Occipital lobe (tissue), 2 donors: ENCODE results near the gene ANKRA2. TPM values are rescaled to one million over a fixed set of nuclear protein-coding genes. Genes with fewer than 3 reads are reported as not detected.
"Not testable (repeated sequence)": the region's sequence is repeated elsewhere in the genome, so short reads cannot be mapped to it uniquely, and the experiment has no call there.

Experiments
- DNase-seq: peaks from one replicate; lab custom pipeline; 2025; lab: John Stamatoyannopoulos, UW
- total RNA-seq: library from RNA; depleted of rRNA; stranded (reverse); fragments of >200 nt; gene quantifications from one replicate; pipeline ENCODE4 v1.2.3, GENCODE V29; 2014

ANKRA2 gene
- total RNA-seq, 1 donor from 2014 or later: 56.1 TPM

- DNase-seq: no peak
These were observed 15.4 kb downstream of the ANKRA2 start for GRCh38 chr5:73550016-73550415.

DNA sequence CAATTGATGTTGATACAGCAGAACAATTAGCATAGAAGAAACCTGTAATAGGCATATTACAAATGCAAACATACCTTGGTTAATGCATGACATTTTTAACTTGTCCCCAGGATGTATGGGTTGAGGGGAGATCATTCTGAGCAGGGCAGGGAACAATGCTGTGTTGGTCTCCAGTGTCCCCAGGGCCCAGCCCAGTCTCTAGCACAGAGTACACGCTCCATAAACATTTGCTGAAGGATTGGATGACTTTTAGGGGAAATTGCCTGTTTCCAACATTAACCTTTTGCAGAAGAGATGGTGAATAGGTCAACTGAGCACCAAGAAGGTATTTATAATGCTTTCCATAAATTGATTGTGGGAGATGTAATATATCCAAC, 20.0 kb downstream of the ANKRA2 start:
- no peak for DNase-seq

- no peak for DNase-seq
These were observed 20.7 kb downstream of the ANKRA2 start for GRCh38 chr5:73544429-73545402.

DNA sequence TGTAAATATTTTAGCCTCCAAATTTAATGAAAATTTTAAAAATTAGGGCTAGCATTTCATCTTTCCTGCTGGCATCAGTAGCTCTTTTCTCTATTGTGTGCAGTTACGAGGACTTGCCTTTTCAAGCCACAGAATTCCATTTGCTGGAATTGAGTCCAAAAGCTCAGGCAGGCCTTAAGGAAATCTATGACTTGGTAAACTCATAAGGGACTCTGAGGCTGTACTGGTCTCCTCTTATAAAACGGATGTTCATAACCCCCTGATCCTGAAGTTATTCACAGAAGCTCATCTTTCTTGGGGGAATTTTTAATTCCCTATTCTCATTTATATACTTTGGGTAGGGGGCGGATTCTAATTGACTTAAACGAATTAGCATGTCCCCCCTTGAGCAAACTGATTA, 23.4 kb downstream of the ANKRA2 start:
- DNase-seq: no peak

DNA sequence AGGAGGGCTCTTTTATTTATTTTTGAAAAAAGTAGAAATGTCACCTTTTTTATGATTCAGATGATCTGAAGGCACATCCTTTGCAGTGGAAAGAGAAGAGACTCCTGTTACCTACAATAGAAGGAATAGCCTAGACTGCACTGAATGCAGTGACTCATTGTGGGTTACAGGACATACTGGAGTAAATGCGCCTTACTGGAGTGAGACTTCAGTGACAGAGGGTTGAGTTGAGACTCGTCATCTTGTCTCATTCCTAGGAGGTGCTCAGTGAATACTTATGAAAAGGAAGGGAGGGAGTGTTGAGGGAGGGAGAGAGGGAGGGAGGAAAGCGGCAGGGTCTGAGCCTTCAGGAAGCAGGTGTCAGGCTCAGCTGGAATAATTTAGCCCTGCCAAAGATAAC, 25.2 kb downstream of the ANKRA2 start:
- no peak for DNase-seq

GRCh38 chr5:73539730-73540129, 25.7 kb downstream of the ANKRA2 start:
- no peak for DNase-seq

- DNase-seq: no peak
These were observed 30.5 kb downstream of the ANKRA2 start for GRCh38 chr5:73534971-73535370.

DNA sequence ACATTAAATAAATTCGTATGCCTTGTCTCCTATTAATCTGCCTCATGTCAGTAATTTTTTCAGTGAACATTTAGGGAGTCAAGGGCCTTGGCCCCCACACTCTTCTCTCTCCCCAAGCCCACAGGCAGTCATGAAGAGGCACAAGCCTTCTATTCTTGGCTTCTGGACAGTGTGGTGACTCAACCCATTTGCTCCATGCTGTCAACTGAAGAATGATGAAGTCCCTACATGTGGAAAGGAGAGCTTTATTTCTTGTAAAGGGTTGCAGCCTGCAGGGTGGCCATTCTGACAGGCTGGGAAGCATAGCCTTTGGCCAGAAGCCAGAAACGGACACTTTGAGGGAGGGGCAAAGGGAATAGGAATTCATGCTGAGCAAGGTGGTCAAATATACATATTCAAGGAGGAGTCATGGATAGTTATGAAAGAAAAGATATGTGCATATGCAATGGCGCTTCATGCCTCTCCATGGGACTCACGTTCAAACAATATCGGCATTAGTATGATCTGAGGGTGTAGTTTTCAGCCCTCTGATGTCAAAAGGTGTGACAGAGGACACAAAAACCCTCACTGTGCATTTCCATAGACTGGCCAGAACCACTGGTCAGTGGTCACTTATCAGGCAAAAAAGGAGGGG, 31.3 kb downstream of the ANKRA2 start:
- DNase-seq: no peak

- DNase-seq: no peak
These were observed 33.2 kb downstream of the ANKRA2 start for GRCh38 chr5:73532195-73532594.

DNA sequence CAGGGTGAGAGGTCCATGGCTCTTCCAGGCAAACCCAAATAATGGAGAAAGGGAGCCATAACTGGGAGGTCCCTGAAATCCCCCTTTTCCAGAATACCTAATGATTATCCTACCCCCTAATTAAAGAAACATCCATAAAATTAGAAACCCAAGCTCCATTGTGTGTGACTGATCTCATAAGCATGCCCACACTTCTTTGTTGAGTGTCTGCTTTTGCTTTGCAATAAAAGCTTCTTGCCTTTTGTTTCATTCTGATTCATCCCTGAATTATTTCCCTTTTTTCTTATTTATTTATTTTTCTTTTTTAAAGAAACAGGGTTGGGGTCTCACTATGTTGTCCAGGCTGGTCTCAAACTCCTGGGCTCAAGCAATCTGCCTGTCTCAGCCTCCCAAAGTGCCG, 34.1 kb downstream of the ANKRA2 start:
- DNase-seq: no peak

DNA sequence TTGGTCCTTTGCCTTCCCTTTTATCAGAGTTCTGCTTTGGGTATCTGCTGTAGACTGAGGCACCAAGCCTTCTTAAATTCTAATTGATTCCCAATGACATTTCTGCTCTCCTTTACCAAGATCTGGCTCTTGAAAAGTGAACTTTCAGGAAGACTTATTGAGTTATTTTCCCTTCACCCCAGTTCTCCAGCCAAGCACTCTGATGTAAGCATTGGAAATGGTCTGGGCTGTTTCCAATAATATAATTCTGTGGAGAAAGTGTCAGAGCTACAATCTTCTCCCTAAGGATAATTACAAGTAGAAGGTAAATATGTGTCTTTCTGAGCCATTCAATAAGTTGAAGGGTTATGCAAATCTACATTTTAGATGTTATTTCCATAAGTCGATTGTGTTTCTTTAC, 36.4 kb downstream of the ANKRA2 start:
- no peak for DNase-seq

DNA sequence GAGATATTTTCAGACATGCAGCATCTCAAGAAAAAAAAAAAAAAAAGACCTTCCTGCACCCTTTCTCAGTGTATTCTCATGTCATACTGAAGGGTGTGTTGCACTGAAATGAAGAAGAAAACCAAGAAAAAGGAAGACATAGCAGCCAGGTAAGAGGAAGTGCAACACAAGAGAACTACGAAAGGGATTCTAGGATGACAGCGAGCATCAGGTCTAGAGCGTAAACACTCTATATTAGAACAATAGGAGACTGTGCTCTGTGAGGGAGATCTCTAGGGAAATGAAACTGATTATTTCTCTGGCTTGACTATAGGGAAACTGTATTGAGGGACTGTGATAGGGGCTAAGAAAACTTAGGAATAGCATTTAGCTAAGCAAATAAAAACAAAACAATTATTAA, 37.2 kb downstream of the ANKRA2 start:
- no peak for DNase-seq

- no peak for DNase-seq
These were observed 39.7 kb downstream of the ANKRA2 start for GRCh38 chr5:73525606-73526203.

DNA sequence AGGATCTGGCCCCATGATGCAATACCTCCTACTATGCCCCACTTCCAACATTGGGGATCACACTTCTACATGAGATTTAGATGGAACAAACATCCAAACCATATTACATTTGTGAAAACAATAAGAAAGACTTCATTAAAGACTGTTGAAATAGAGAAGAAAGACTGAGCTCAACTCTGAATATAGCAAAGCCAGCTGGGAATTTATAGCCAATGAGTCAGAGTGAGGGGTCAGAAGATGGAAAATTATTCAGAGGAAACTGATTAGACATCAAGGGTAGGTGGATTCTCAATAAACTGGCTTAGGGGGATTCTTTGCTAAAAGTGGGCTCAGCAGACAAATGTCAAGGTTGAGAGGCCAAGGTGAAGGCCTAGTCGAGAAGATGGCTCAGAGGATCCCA, 41.6 kb downstream of the ANKRA2 start:
- DNase-seq: no peak

- DNase-seq: no peak
These were observed 42.5 kb downstream of the ANKRA2 start for GRCh38 chr5:73522989-73523388.

- DNase-seq: peak; percentile 12
These were observed 45.7 kb downstream of the ANKRA2 start for GRCh38 chr5:73519531-73520283.

DNA sequence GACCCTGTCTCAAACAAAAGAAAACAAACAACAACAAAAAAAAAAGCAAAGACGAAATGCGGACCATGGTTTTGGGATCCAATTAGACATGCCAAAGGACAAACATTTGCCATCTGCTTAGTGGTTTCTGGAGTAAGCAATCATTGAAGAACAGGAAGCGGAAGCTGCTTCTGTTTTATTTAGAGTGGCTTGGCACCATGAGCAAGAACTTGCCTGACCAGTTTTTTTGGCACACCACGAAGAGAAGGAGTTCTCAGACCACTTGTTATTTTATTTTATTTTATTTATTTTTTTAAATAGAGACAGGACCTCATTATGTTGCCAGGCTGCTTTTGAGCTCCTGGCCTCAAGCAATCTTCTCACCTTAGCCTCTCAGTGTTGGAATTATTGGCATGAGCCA, 50.2 kb downstream of the ANKRA2 start:
- no peak for DNase-seq

DNA sequence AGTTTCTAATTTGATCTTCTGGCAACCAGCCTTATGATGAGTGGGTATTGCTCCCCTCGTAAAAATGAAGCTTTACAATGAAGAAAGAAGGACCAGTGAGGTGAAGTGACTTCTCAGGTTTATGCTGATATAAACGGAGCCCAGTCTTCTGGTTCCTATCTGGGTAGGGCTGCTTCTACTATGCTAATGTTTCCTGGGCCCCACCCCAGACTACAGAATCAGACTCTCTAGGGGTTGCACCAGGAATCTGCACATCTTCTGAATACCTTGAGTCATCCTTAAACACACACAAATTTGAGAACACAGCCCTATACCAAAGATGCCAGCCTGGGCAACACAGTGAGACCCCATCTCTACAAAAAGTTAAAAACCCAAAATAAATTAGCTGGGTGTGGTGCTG, 51.0 kb downstream of the ANKRA2 start:
- DNase-seq: no peak

- no peak for DNase-seq
These were observed 51.4 kb downstream of the ANKRA2 start for GRCh38 chr5:73513996-73514395.

DNA sequence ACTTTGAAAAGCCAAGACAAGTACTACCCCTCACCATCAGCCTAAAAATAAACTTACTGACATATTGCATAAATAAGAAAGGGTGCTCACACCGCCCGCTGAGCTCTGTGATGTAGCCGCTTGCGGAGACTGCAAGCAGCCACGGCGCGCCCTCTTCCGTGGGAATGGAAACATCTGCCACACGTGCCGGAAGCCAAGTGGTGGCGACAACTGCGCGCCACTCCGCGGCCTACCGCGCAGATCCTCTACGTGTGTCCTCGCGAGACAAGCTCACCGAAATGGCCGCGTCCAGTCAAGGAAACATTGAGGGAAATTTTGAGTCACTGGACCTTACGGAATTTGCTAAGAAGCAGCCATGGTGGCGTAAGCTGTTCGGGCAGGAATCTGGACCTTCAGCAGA, 56.9 kb downstream of the ANKRA2 start:
- DNase-seq: not testable (repeated sequence)

GRCh38 chr5:73507062-73507461, 58.4 kb downstream of the ANKRA2 start:
- no peak for DNase-seq

DNA sequence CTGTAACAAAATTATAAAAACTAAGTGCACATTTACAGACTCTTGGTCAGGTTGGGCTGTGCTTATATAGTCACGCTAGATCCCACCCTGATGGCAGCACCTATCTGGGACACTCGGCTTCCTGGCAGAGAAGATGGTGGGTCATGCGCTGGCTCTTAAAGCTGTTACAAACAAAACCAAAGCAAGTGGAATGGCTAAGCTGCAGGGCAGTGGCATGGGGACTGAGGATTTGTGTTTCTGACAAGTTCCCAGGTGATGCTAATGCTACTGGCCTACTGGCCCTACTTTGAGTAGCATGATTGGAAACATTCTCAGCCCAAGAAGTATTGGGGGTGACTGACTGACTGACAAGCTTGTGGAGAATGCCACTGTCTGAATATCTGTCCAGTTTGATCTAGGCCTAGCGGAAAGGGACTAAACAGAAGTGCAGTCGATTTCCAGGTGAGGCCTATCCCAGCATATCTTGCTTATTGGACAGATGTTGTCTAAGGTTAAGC, 58.9 kb downstream of the ANKRA2 start:
- DNase-seq: no peak
